Measurements from ENCODE around the gene TMEM245. TPM values are rescaled to one million over a fixed set of nuclear protein-coding genes. Genes with fewer than 3 reads are reported as not detected.

Gene TMEM245
- 10 to 100 TPM; 76.5 to 95.4 TPM for total RNA-seq

GRCh38 chr9:109119439-109120203, at the start of gene TMEM245:
TSS of gene TMEM245 (minus strand) at chr9:109119947. CDS start at chr9:109119913, 34 bp downstream.
- ATAC-seq (ENCODE audit: insufficient number of reproducible peaks, low FRiP score, low read depth) (peak; percentile 97), DNase-seq (ENCODE audit: low spot score) (peak; percentile 91)
- Histone ChIP-seq H3K9me3 (no peaks in the 10 kb centered on the region), H3K36me3 (no peaks in the 10 kb centered on the region), H3K27ac (peak within 1 kb of the TSS; percentile 83 to 91), H3K4me3 (peak within 1 kb of the TSS; percentile 89), H3K27me3 (replicated peaks; ENCODE audit: insufficient read depth) (no peaks in the 10 kb centered on the region), H3K4me1 (ENCODE audit: control insufficient read depth in 1 of 2, low read depth in 2 of 2) (peaks cover 28 to 46% of the 10 kb centered on the region in 2 donors)
- TF ChIP-seq CTCF (IDR thresholded peaks at IDR 0.05) = no peak

GRCh38 chr9:109168170-109168569, 48.4 kb upstream of the TMEM245 start:
- Histone ChIP-seq H3K27ac (no peak overlapping the region), H3K36me3 (no peaks in the 10 kb centered on the region), H3K4me1 (ENCODE audit: control insufficient read depth in 1 of 2, low read depth in 2 of 2) (no peaks in the 10 kb centered on the region), H3K9me3 (no peaks in the 10 kb centered on the region), H3K4me3 (no peak overlapping the region), H3K27me3 (replicated peaks; ENCODE audit: insufficient read depth) (no peaks in the 10 kb centered on the region)
- DNase-seq (ENCODE audit: low spot score) (no peak), ATAC-seq (ENCODE audit: insufficient number of reproducible peaks, low FRiP score, low read depth) (no peak)
- TF ChIP-seq CTCF (IDR thresholded peaks at IDR 0.05) = no peak

- Histone ChIP-seq H3K27me3 (replicated peaks; ENCODE audit: insufficient read depth) (no peaks in the 10 kb centered on the region), H3K4me1 (ENCODE audit: control insufficient read depth in 1 of 2, low read depth in 2 of 2) (no peaks in the 10 kb centered on the region), H3K27ac (no peak overlapping the region), H3K36me3 (no peaks in the 10 kb centered on the region), H3K4me3 (no peak overlapping the region), H3K9me3 (no peaks in the 10 kb centered on the region)
- DNase-seq (ENCODE audit: low spot score) (no peak), ATAC-seq (ENCODE audit: insufficient number of reproducible peaks, low FRiP score, low read depth) (no peak)
- no peak for TF ChIP-seq CTCF (IDR thresholded peaks at IDR 0.05)
These were observed 48.0 kb upstream of the TMEM245 start for GRCh38 chr9:109167716-109168115.

GRCh38 chr9:109166771-109167601, 47.2 kb upstream of the TMEM245 start, which contains the start of gene FRRS1L:
TSS of gene FRRS1L (minus strand) at chr9:109167249. CDS start at chr9:109167138, 111 bp downstream.
- H3K27me3 ChIP-seq (replicated peaks; ENCODE audit: insufficient read depth) = no peaks in the 10 kb centered on the region
- H3K27ac ChIP-seq = no peak within 1 kb of the TSS
- no peak for TF ChIP-seq CTCF (IDR thresholded peaks at IDR 0.05)
- ATAC-seq (ENCODE audit: insufficient number of reproducible peaks, low FRiP score, low read depth) = no peak
- no peaks in the 10 kb centered on the region for H3K4me1 ChIP-seq (ENCODE audit: control insufficient read depth in 1 of 2, low read depth in 2 of 2)
- H3K4me3 ChIP-seq = peak within 1 kb of the TSS; percentile 9
- H3K36me3 ChIP-seq = no peaks in the 10 kb centered on the region
- no peaks in the 10 kb centered on the region for H3K9me3 ChIP-seq
- no peak for DNase-seq (ENCODE audit: low spot score)

GRCh38 chr9:109166171-109166770, 46.5 kb upstream of the TMEM245 start:
- Histone ChIP-seq H3K4me3 (no peak overlapping the region), H3K4me1 (ENCODE audit: control insufficient read depth in 1 of 2, low read depth in 2 of 2) (no peaks in the 10 kb centered on the region), H3K27me3 (replicated peaks; ENCODE audit: insufficient read depth) (no peaks in the 10 kb centered on the region), H3K36me3 (no peaks in the 10 kb centered on the region), H3K27ac (no peak overlapping the region), H3K9me3 (no peaks in the 10 kb centered on the region)
- ATAC-seq (ENCODE audit: insufficient number of reproducible peaks, low FRiP score, low read depth) (no peak), DNase-seq (ENCODE audit: low spot score) (no peak)
- TF ChIP-seq CTCF (IDR thresholded peaks at IDR 0.05) = no peak

Data from thoracic aorta (tissue), 2 donors.